ENCODE data around the gene ACBD6. TPM values are rescaled to one million over a fixed set of nuclear protein-coding genes. Genes with fewer than 3 reads are reported as not detected.
A peak's percentile ranks its signal among the peaks of the same experiment; 100 is the strongest.
"Not testable (repeated sequence)": the region's sequence is repeated elsewhere in the genome, so short reads cannot be mapped to it uniquely, and the experiment has no call there.

The ACBD6 gene
- total RNA-seq, 4 donors from 2014 or later = 26.6 to 51.3 (median 34.4) TPM

DNA sequence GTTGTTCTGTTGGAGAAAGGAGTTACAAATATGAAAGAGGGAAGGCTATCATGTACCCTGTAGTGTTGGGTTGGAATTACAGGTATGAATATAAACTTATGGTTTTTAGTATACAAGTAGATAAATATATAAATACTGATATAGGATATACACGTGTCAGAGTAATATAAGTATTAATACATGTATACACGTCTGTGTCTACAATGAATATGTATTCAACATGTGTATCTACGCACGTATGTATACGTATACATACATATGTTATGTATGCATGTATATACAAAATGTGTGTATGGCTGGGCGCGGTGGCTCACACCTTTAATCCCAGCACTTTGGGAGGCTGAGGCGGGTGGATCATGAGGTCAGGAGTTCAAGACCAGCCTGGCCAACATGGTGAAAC is 17.9 kb downstream of the ACBD6 start:
- Histone ChIP-seq H3K36me3 (peaks cover 0 to 49% (median 4%) of the 10 kb centered on the region in 3 donors), H3K9me3 (no peaks in the 10 kb centered on the region), H3K27me3 (no peaks in the 10 kb centered on the region), H3K27ac (no peak overlapping the region), H3K4me3 (no peak overlapping the region), H3K4me1 (peaks cover 0 to 5% (median 0%) of the 10 kb centered on the region in 3 donors)
- 91 to 97% methylated on average over 8 of the region's 8 CpGs for WGBS, 2 donors
- TF ChIP-seq POLR2A (IDR thresholded peaks at IDR 0.05) = no peak
- TF ChIP-seq, protein P1, sequence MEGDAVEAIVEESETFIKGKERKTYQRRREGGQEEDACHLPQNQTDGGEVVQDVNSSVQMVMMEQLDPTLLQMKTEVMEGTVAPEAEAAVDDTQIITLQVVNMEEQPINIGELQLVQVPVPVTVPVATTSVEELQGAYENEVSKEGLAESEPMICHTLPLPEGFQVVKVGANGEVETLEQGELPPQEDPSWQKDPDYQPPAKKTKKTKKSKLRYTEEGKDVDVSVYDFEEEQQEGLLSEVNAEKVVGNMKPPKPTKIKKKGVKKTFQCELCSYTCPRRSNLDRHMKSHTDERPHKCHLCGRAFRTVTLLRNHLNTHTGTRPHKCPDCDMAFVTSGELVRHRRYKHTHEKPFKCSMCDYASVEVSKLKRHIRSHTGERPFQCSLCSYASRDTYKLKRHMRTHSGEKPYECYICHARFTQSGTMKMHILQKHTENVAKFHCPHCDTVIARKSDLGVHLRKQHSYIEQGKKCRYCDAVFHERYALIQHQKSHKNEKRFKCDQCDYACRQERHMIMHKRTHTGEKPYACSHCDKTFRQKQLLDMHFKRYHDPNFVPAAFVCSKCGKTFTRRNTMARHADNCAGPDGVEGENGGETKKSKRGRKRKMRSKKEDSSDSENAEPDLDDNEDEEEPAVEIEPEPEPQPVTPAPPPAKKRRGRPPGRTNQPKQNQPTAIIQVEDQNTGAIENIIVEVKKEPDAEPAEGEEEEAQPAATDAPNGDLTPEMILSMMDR (IDR thresholded peaks at IDR 0.05) = no peak
- intact Hi-C loops (cut with DNase I) = loop anchor here (10.0 kb wide), 1 partner anchor 300 kb away; no protein-coding TSS in a partner anchor
- no peak for DNase-seq

DNA sequence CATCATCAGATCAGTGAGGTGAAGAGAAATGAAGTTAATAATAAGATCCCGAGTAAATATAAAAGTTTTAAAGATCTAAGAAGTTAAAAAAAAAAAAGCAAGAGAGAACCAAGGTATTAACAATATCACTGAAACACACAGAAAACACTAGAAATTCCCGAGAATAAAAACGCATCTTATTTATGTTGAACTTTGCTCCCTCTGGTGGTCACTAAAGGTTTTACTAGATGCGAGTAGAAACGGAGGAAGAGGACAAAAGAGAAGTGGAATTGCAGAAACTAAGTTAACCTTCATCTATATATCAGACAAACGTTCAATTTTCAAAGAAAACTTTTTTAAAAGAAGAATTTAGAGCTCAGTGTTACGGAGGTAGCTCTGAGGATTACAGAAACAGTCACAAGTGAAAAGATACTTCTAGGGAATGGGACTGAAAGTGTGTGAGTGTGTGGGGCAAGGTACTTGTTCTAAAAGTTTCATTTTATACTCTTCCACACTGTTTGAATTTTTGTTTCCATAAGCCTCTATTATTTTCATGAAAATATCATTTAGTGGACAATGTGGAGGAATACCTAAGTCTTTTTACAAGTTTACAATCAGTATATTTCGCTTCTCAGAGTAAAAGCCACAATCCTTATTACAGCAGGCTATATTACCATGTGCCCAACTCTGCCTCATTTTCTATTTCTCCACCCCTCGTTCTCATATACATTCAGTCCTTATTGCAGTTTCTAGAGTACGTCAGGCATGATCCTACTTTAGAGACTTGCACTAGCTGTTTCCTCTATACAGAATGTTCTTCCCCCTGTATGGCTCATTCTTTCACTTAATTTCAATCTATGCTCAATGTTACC is 19.7 kb downstream of the ACBD6 start:
- no peak for TF ChIP-seq POLR2A (IDR thresholded peaks at IDR 0.05)
- TF ChIP-seq, protein P1 (IDR thresholded peaks at IDR 0.05) = peak in 5 of 6 experiments; percentile 37 to 71 (median 63)
- H3K4me1 ChIP-seq = peaks cover 0 to 5% (median 0%) of the 10 kb centered on the region in 3 donors
- WGBS, 2 donors = 21 to 25% methylated on average over 10 of the region's 10 CpGs
- peaks cover 0 to 42% (median 4%) of the 10 kb centered on the region in 3 donors for H3K36me3 ChIP-seq
- no peak overlapping the region for H3K27ac ChIP-seq
- no peak overlapping the region for H3K4me3 ChIP-seq
- no peaks in the 10 kb centered on the region for H3K9me3 ChIP-seq
- DNase-seq = no peak
- H3K27me3 ChIP-seq = no peaks in the 10 kb centered on the region
- intact Hi-C loops (cut with DNase I) = loop anchor here (10.0 kb wide), 1 partner anchor 298 kb away; no protein-coding TSS in a partner anchor

DNA sequence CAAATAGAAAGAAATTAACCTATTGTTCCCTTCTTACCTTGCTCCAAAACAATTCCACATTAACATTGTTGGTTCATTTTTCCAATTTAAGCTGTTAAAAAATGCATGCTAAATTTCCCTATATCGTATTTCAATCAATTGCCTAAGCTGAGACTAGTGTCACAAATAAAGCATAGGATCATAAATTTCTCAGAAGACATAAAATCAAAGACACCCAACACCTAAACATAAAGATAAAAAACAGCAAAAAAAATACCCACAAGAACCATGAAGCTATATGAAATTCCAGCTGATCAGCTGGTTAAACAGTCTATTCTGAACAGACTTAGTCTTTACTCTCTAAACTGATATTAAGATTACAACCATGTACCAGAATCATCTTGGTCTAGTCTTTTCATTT is 32.3 kb downstream of the ACBD6 start:
- DNase-seq = no peak
- no peaks in the 10 kb centered on the region for H3K27me3 ChIP-seq
- 92 to 100% methylated on average over 1 of the region's 1 CpG for WGBS, 2 donors
- no peak overlapping the region for H3K4me3 ChIP-seq
- H3K4me1 ChIP-seq = no peaks in the 10 kb centered on the region
- intact Hi-C loops (cut with DNase I) = loop anchor here (10.0 kb wide), 1 partner anchor 215 kb away; no protein-coding TSS in a partner anchor
- peaks cover 0 to 5% (median under 1%) of the 10 kb centered on the region in 3 donors for H3K9me3 ChIP-seq
- H3K36me3 ChIP-seq = peaks cover 0 to 17% (median 5%) of the 10 kb centered on the region in 3 donors
- no peak overlapping the region for H3K27ac ChIP-seq
- TF ChIP-seq POLR2A (IDR thresholded peaks at IDR 0.05) = no peak
- TF ChIP-seq, protein P1 (IDR thresholded peaks at IDR 0.05) = no peak

DNA sequence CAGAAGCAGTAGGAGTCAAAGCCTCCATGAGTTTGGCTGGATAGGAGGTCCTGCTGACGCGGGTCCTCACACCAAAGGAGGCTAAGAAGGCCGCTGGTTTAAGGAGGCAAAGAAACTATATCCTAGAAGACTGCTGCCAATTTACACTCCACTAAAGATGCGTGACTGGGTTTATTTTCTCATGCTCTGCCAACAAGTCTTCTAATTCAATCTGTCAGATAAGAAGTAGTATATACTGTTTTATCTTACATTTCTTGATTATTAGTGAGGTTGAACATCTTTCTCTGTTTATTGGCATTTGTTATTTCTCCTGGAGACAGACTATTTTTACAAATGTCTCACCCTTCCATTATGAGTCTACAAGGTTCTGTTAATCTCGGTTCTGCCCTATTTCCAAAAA is 34.1 kb downstream of the ACBD6 start:
- TF ChIP-seq, protein P1 (IDR thresholded peaks at IDR 0.05) = no peak
- TF ChIP-seq POLR2A (IDR thresholded peaks at IDR 0.05) = no peak
- Histone ChIP-seq H3K36me3 (peaks cover 0 to 22% (median 5%) of the 10 kb centered on the region in 3 donors), H3K4me3 (no peak overlapping the region), H3K27me3 (no peaks in the 10 kb centered on the region), H3K27ac (no peak overlapping the region), H3K4me1 (no peaks in the 10 kb centered on the region), H3K9me3 (peaks cover 0 to 21% (median 7%) of the 10 kb centered on the region in 3 donors)
- intact Hi-C loops (cut with DNase I) = no loop called here
- WGBS, 2 donors = 91 to 97% methylated on average over 5 of the region's 5 CpGs
- no peak for DNase-seq

DNA sequence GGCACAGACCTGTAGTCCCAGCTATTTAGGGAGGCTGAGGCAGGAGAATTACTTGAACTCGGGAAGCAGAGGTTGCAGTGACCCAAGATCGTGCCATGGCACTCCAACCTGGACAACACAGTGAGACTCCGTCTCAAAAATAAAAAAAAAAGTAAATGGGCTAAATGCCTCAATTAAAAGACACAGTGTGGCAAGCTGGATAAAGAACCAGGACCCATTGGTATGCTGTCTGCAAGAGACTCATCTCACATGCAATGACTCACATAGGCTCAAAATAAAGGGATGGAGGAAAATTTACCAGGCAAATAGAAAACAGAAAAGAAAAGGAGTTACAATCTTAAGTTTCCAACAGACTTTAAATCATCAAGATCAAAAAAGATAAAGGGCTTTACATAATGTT is 40.3 kb downstream of the ACBD6 start:
- DNase-seq = no peak
- H3K9me3 ChIP-seq = peaks cover 0 to 41% (median 21%) of the 10 kb centered on the region in 3 donors
- H3K27me3 ChIP-seq = no peaks in the 10 kb centered on the region
- intact Hi-C loops (cut with DNase I) = no loop called here
- TF ChIP-seq POLR2A (IDR thresholded peaks at IDR 0.05) = no peak
- TF ChIP-seq, protein P1 (IDR thresholded peaks at IDR 0.05) = no peak
- WGBS, 2 donors = 75 to 100% methylated on average over 3 of the region's 3 CpGs
- H3K36me3 ChIP-seq = peaks cover 0 to 21% (median 0%) of the 10 kb centered on the region in 3 donors
- no peak overlapping the region for H3K27ac ChIP-seq
- no peaks in the 10 kb centered on the region for H3K4me1 ChIP-seq
- H3K4me3 ChIP-seq = no peak overlapping the region

DNA sequence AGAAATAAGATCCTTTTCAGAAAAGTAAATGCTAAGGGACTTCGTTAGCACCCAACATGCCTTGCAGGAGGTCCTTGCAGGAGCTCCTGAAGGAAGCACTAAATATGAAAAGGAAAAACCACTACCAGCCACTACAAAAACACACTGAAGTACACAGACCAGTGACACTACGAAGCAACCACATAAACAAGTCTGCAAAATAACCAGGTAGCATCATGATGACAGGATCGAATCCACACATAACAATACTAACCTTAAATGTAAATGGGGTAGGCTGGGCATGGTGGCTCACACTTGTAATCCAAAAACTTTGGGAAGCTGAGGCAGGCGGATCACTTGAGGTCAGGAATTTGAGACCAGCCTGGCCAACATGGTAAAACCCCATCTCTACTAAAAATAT is 40.7 kb downstream of the ACBD6 start:
- H3K4me3 ChIP-seq; DNase-seq; H3K27me3 ChIP-seq; H3K4me1 ChIP-seq; intact Hi-C loops (cut with DNase I); H3K27ac ChIP-seq: not testable (repeated sequence)
- Histone ChIP-seq H3K9me3 (peaks cover 0 to 41% (median 21%) of the 10 kb centered on the region in 3 donors), H3K36me3 (peaks cover 0 to 21% (median 0%) of the 10 kb centered on the region in 3 donors)
- 93 to 97% methylated on average over 4 of the region's 4 CpGs for WGBS, 2 donors
